GM23248 (cell line): ENCODE results near the gene HS3ST2.

Experiments used
- EZH2 ChIP-seq: fragments of 200-600 bp; sonication (generic); IDR thresholded peaks from 2 replicates; pipeline ENCODE4 v1.6.1; 2018; ENCODE audit warnings: antibody characterized with exemption, mild to moderate bottlenecking; ENCODE audit not compliant: insufficient read depth, poor library complexity, severe bottlenecking
- EZH2phosphoT487 ChIP-seq: fragments of 200-600 bp; sonication (generic); IDR thresholded peaks from 2 replicates; pipeline ENCODE4 v1.6.1; 2018; ENCODE audit warnings: antibody characterized with exemption, moderate library complexity, mild to moderate bottlenecking, low read depth; ENCODE audit not compliant: insufficient read depth

- TF ChIP-seq EZH2, result no peak
- TF ChIP-seq EZH2phosphoT487, result no peak
These were observed 124.7 kb downstream of the HS3ST2 start for GRCh38 chr16:22938647-22939046.
